Lung (tissue), 16 donors: ENCODE measurements around the gene ADAMTS1. TPM values are rescaled to one million over a fixed set of nuclear protein-coding genes. Genes with fewer than 3 reads are reported as not detected.
A peak's percentile ranks its signal among the peaks of the same experiment; 100 is the strongest.

Source experiments
- ATAC-seq: fragments of 200-7000 bp; cut with Tn5 transposase; one replicate; pipeline ENCODE4 v1.9.1; 2020; ENCODE audit warnings: moderate number of reproducible peaks; ENCODE audit not compliant: insufficient read depth, low FRiP score
- DNase-seq, 3 donors: peaks; one replicate each; pipeline ENCODE4 v3.0.0-alpha.2; 2013 to 2017
- H3K27ac ChIP-seq, 2 donors: one replicate each; pipeline ENCODE4 v1.5.1; 2013; ENCODE audit warnings: mild to moderate bottlenecking in 2 of 2, moderate library complexity in 2 of 2, control low read depth in 1 of 2, inconsistent platforms in 1 of 2, low read depth in 1 of 2, low read length in 1 of 2
- H3K27me3 ChIP-seq, 3 donors: one replicate each; pipeline ENCODE4 v1.5.1; 2013; ENCODE audit warnings: low read length in 2 of 3; ENCODE audit not compliant: control insufficient read depth in 3 of 3, insufficient read depth in 3 of 3
- H3K36me3 ChIP-seq, 4 donors: one replicate each; pipeline ENCODE4 v1.5.1; 2013; ENCODE audit warnings: low read length in 4 of 4, mild to moderate bottlenecking in 1 of 4, moderate library complexity in 1 of 4; ENCODE audit not compliant: control insufficient read depth in 4 of 4, insufficient read depth in 4 of 4
- H3K4me1 ChIP-seq, 5 donors: one replicate each; pipeline ENCODE4 v1.5.1; 2013; ENCODE audit warnings: low read length in 5 of 5, mild to moderate bottlenecking in 2 of 5, moderate library complexity in 1 of 5; ENCODE audit not compliant: control insufficient read depth in 5 of 5, insufficient read depth in 5 of 5
- H3K4me3 ChIP-seq: one replicate; pipeline ENCODE4 v1.5.1; 2013; ENCODE audit warnings: mild to moderate bottlenecking, control low read depth, moderate library complexity
- H3K9ac ChIP-seq, 2 donors: one replicate each; pipeline ENCODE4 v1.5.1; 2013; ENCODE audit warnings: low read length in 2 of 2, control low read depth in 1 of 2; ENCODE audit not compliant: insufficient read depth in 1 of 2
- H3K9me3 ChIP-seq, 4 donors: one replicate each; pipeline ENCODE4 v1.5.1; 2013; ENCODE audit warnings: low read length in 3 of 4, mild to moderate bottlenecking in 1 of 4, moderate library complexity in 1 of 4; ENCODE audit not compliant: control insufficient read depth in 4 of 4, insufficient read depth in 3 of 4
- CTCF ChIP-seq: IDR thresholded peaks from 2 replicates; pipeline ENCODE4 v1.5.1; 2012; ENCODE audit warnings: mild to moderate bottlenecking; ENCODE audit errors: control extremely low read depth, extremely low read depth
- WGBS, 2 donors: extraction: QIAGEN DNeasy Blood & Tissue Kit; methylation state at CpG; one replicate each; pipeline ENCODE4 v1.1.7; 2013; 5-methylcytosine and 5-hydroxymethylcytosine counted together
- long read RNA-seq, 5 donors: transcript quantifications; one replicate each; lab custom pipeline, GENCODE V29; 2026
- polyA plus RNA-seq, 2 donors: library from polyadenylated mRNA; stranded (reverse); fragments of 200-250 nt; gene quantifications; one replicate each; pipeline ENCODE4 v1.2.1, GENCODE V29; 2013
- total RNA-seq, 2 donors: library from RNA; depleted of rRNA in 1 of 2; stranded (reverse); fragments of >200 nt in 1 of 2; gene quantifications; one replicate each; pipeline ENCODE4 v1.2.1, GENCODE V29; 2014 to 2021
- donor health status: control.
- donor health status: control.
- donor health status: Bipolar disorder and iron deficiency.
- donor health status: healthy.
- donor health status: DM: yes; HTN: yes; CAD: no.

The ADAMTS1 gene
- total RNA-seq, result 100 to 1,000 TPM in 1 of 2 donors, 10 to 100 TPM in 1; 99.7 to 165 TPM
- polyA plus RNA-seq, result 10 to 100 TPM; 15.3 to 69.1 TPM
- long read RNA-seq, donor 1, full-length matches to known transcripts, result 34 of 70 reads
- long read RNA-seq, donor 1, partial matches to known transcripts, result 36 of 70 reads
- long read RNA-seq, donor 1, other reads (novel, unspliced or antisense), result 0 of 70 reads
- long read RNA-seq, donor 2, full-length matches to known transcripts, result 2 of 10 reads
- long read RNA-seq, donor 2, partial matches to known transcripts, result 8 of 10 reads
- long read RNA-seq, donor 2, other reads (novel, unspliced or antisense), result 0 of 10 reads
- long read RNA-seq, donor 3, full-length matches to known transcripts, result 10 of 15 reads
- long read RNA-seq, donor 3, partial matches to known transcripts, result 5 of 15 reads
- long read RNA-seq, donor 3, other reads (novel, unspliced or antisense), result 0 of 15 reads
- long read RNA-seq, donor 4, full-length matches to known transcripts, result 3 of 22 reads
- long read RNA-seq, donor 4, partial matches to known transcripts, result 19 of 22 reads
- long read RNA-seq, donor 4, other reads (novel, unspliced or antisense), result 0 of 22 reads
- long read RNA-seq, donor 5, full-length matches to known transcripts, result 27 of 77 reads
- long read RNA-seq, donor 5, partial matches to known transcripts, result 50 of 77 reads
- long read RNA-seq, donor 5, other reads (novel, unspliced or antisense), result 0 of 77 reads

- peak within 1 kb of the TSS; percentile 85 for H3K4me3 ChIP-seq
- WGBS, 2 donors, result 1 to 2% methylated on average over 45 to 56 of the region's 56 CpGs
- DNase-seq, result peak; percentile 98 to 99 (median 98)
- H3K27me3 ChIP-seq, result no peaks in the 10 kb centered on the region
- peak; percentile 35 for ATAC-seq
- peaks cover 3 to 19% (median 10%) of the 10 kb centered on the region in 4 donors for H3K36me3 ChIP-seq
- peaks cover 0 to 35% (median 9%) of the 10 kb centered on the region in 5 donors for H3K4me1 ChIP-seq
- TF ChIP-seq CTCF, result no peak
- H3K27ac ChIP-seq, result peak within 1 kb of the TSS; percentile 87 to 91
- H3K9me3 ChIP-seq, result no peaks in the 10 kb centered on the region
- peak within 1 kb of the TSS; percentile 92 to 93 for H3K9ac ChIP-seq
Observed at GRCh38 chr21:26845066-26845758, at the start of gene ADAMTS1. TSS of gene ADAMTS1 (minus strand) at chr21:26845409. CDS start at chr21:26844954, 455 bp downstream.

- H3K27ac ChIP-seq, result no peak overlapping the region
- WGBS, 2 donors, result 70 to 74% methylated on average over 1 of the region's 1 CpG
- no peak for DNase-seq
- no peaks in the 10 kb centered on the region for H3K36me3 ChIP-seq
- peaks cover 0 to 2% (median 0%) of the 10 kb centered on the region in 4 donors for H3K9me3 ChIP-seq
- TF ChIP-seq CTCF, result no peak
- H3K4me1 ChIP-seq, result peaks cover 0 to 4% (median 0%) of the 10 kb centered on the region in 5 donors
- no peaks in the 10 kb centered on the region for H3K27me3 ChIP-seq
- no peak for ATAC-seq
- no peak overlapping the region for H3K4me3 ChIP-seq
- no peak overlapping the region for H3K9ac ChIP-seq
Observed at GRCh38 chr21:26892151-26892550, 46.9 kb upstream of the ADAMTS1 start.

- DNase-seq (peak in 2 of 3 donors; percentile 10 to 32), ATAC-seq (no peak)
- no peak overlapping the region for H3K4me3 ChIP-seq
- no peak overlapping the region for H3K9ac ChIP-seq
- H3K36me3 ChIP-seq, result no peaks in the 10 kb centered on the region
- H3K27me3 ChIP-seq, result no peaks in the 10 kb centered on the region
- H3K9me3 ChIP-seq, result peaks cover 0 to 2% (median 0%) of the 10 kb centered on the region in 4 donors
- H3K4me1 ChIP-seq, result peaks cover 0 to 8% (median 0%) of the 10 kb centered on the region in 5 donors
- H3K27ac ChIP-seq, result no peak overlapping the region
- TF ChIP-seq CTCF, result no peak
- WGBS, 2 donors, result 66 to 80% methylated on average over 5 of the region's 5 CpGs
Observed at GRCh38 chr21:26888931-26889330, 43.7 kb upstream of the ADAMTS1 start.
